OCI-LY7 (cell line): ENCODE results near the gene ACKR2. TPM values are rescaled to one million over a fixed set of nuclear protein-coding genes. Genes with fewer than 3 reads are reported as not detected.

Experiments
- BruUV-seq: library from RNA; stranded (reverse); fragments of 400-500 nt; replicated peaks from 2 replicates; lab custom pipeline; 2021; lab: Mats Ljungman, UMichigan
- CTCF ChIA-PET: fragments of 300-600 bp; sonication (Branson Sonifier 250); formaldehyde crosslinking; loops from one replicate; lab custom pipeline; 2022; ENCODE audit warnings: antibody characterized with exemption; ENCODE audit not compliant: unreplicated experiment; lab: Charles Lee
- POLR2A ChIA-PET: fragments of 300-600 bp; sonication (Branson Sonifier 250); formaldehyde crosslinking; loops from one replicate; lab custom pipeline; 2022; ENCODE audit warnings: antibody characterized with exemption; lab: Charles Lee
- DNase-seq: peaks from one replicate; pipeline ENCODE4 v3.0.0-alpha.2; 2015; ENCODE audit warnings: low spot score
- H2AFZ ChIP-seq: fragments of 200-600 bp; sonication (generic), shearing (Covaris generic); 2 replicates; pipeline ENCODE4 v1.6.1; 2014; ENCODE audit warnings: mild to moderate bottlenecking, antibody characterized with exemption, low read length, moderate library complexity
- H3K27ac ChIP-seq: fragments of 200-600 bp; sonication (generic); 2 replicates; pipeline ENCODE4 v1.5.1; 2014; ENCODE audit warnings: mixed run types, low read depth, mild to moderate bottlenecking, moderate library complexity, low read length, inconsistent platforms; ENCODE audit not compliant: poor library complexity, severe bottlenecking
- H3K36me3 ChIP-seq: fragments of 200-600 bp; sonication (generic); 2 replicates; pipeline ENCODE4 v1.6.1; 2014; ENCODE audit warnings: mild to moderate bottlenecking, antibody characterized with exemption, low read length, moderate library complexity, mixed read lengths; ENCODE audit not compliant: insufficient read depth
- H3K4me1 ChIP-seq: fragments of 200-600 bp; sonication (generic); 2 replicates; pipeline ENCODE4 v1.5.1; 2014; ENCODE audit warnings: mild to moderate bottlenecking, low read length; ENCODE audit not compliant: insufficient read depth, poor library complexity, severe bottlenecking
- H3K4me2 ChIP-seq: fragments of 200-600 bp; sonication (generic); 2 replicates; pipeline ENCODE4 v1.6.1; 2014; ENCODE audit warnings: mild to moderate bottlenecking, low read length
- H3K4me3 ChIP-seq: fragments of 200-600 bp; sonication (generic); 2 replicates; pipeline ENCODE4 v1.5.1; 2014; ENCODE audit warnings: mild to moderate bottlenecking, low read depth, low read length; ENCODE audit not compliant: poor library complexity, severe bottlenecking
- H3K79me2 ChIP-seq: fragments of 200-600 bp; sonication (generic); 2 replicates; pipeline ENCODE4 v1.6.1; 2016; ENCODE audit warnings: low read depth, mild to moderate bottlenecking, low read length, moderate library complexity, mixed read lengths; ENCODE audit not compliant: insufficient read depth
- H3K9me2 ChIP-seq: fragments of 200-600 bp; sonication (generic); 2 replicates; pipeline ENCODE4 v1.6.1; 2016; ENCODE audit warnings: mild to moderate bottlenecking, low read length, mixed read lengths; ENCODE audit not compliant: insufficient read depth
- H3K9me3 ChIP-seq: fragments of 200-600 bp; sonication (generic); 2 replicates; pipeline ENCODE4 v1.6.1; 2014; ENCODE audit warnings: mild to moderate bottlenecking, mixed run types, low read length, mixed read lengths
- H4K20me1 ChIP-seq: fragments of 200-600 bp; sonication (generic); 2 replicates; pipeline ENCODE4 v1.6.1; 2014; ENCODE audit warnings: mild to moderate bottlenecking, antibody characterized with exemption, low read length, moderate library complexity, mixed read lengths; ENCODE audit not compliant: insufficient read depth
- CTCF ChIP-seq: fragments of 200-600 bp; sonication (generic); conservative IDR thresholded peaks from 2 replicates; pipeline ENCODE4 v1.5.1; 2014; ENCODE audit warnings: mild to moderate bottlenecking, antibody characterized with exemption, low read length, moderate library complexity, mixed read lengths
- EZH2phosphoT487 ChIP-seq: fragments of 200-600 bp; sonication (generic); IDR thresholded peaks from 2 replicates; pipeline ENCODE4 v1.6.1; 2018; ENCODE audit warnings: low read depth, borderline replicate concordance, mild to moderate bottlenecking, mixed run types, antibody characterized with exemption, low read length, moderate library complexity, mixed read lengths
- intact Hi-C: fragments of 100-400 bp; cut with micrococcal nuclease; formaldehyde crosslinking; loops from one replicate; pipeline ENCODE4 v1.10.0; 2022; ENCODE audit not compliant: unreplicated experiment
- total RNA-seq, 2 experiments: library from RNA; depleted of rRNA in 1 of 2; stranded (reverse); fragments of >200 nt in 1 of 2; shearing (Covaris generic) in 1 of 2; gene quantifications; 2 replicates each; pipeline ENCODE4 v1.2.3, GENCODE V29; 2014 to 2022

The ACKR2 gene
- total RNA-seq, 2 experiments from 2014 or later, result 2.9 TPM; not detected in 1

GRCh38 chr3:42799376-42799775 lies 9.9 kb upstream of the ACKR2 start:
- POLR2A ChIA-PET, result no interaction called here
- no peak overlapping the region for H2AFZ ChIP-seq
- peaks cover 56% of the 10 kb centered on the region for H3K36me3 ChIP-seq
- H3K27ac ChIP-seq, result no peak overlapping the region
- no peaks in the 10 kb centered on the region for H3K9me2 ChIP-seq
- no peaks in the 10 kb centered on the region for H3K9me3 ChIP-seq
- TF ChIP-seq EZH2phosphoT487 (no peak), CTCF (no peak)
- H3K79me2 ChIP-seq, result peaks cover 70% of the 10 kb centered on the region
- CTCF ChIA-PET, result no interaction called here
- H3K4me3 ChIP-seq, result no peak overlapping the region
- peaks cover 8% of the 10 kb centered on the region; the same call in 1 of the 2 replicates for H4K20me1 ChIP-seq
- intact Hi-C loops, result no loop called here
- DNase-seq, result no peak
- no TSS peak for BruUV-seq
- H3K4me2 ChIP-seq, result no peak overlapping the region
- H3K4me1 ChIP-seq, result peaks cover 19% of the 10 kb centered on the region

- ChIA-PET POLR2A (interaction anchor here (0.7 kb wide), 2 partner anchors 9 to 367 kb away, joined by 5 to 6 read pairs; no protein-coding TSS in a partner anchor), CTCF (no interaction called here)
- H3K79me2 ChIP-seq, result peaks cover 63% of the 10 kb centered on the region
- H3K27ac ChIP-seq, result no peak overlapping the region
- H4K20me1 ChIP-seq, result peaks cover 8% of the 10 kb centered on the region; the same call in 1 of the 2 replicates
- peaks cover 47% of the 10 kb centered on the region for H3K36me3 ChIP-seq
- intact Hi-C loops, result no loop called here
- TF ChIP-seq CTCF (no peak), EZH2phosphoT487 (no peak)
- no peaks in the 10 kb centered on the region for H3K9me3 ChIP-seq
- H3K4me1 ChIP-seq, result peaks cover 24% of the 10 kb centered on the region
- H3K9me2 ChIP-seq, result no peaks in the 10 kb centered on the region
- no peak for DNase-seq
- H3K4me3 ChIP-seq, result no peak overlapping the region
- H2AFZ ChIP-seq, result no peak overlapping the region
- no TSS peak for BruUV-seq
- H3K4me2 ChIP-seq, result no peak overlapping the region
Observed at GRCh38 chr3:42800251-42800650, 9.0 kb upstream of the ACKR2 start.

DNA sequence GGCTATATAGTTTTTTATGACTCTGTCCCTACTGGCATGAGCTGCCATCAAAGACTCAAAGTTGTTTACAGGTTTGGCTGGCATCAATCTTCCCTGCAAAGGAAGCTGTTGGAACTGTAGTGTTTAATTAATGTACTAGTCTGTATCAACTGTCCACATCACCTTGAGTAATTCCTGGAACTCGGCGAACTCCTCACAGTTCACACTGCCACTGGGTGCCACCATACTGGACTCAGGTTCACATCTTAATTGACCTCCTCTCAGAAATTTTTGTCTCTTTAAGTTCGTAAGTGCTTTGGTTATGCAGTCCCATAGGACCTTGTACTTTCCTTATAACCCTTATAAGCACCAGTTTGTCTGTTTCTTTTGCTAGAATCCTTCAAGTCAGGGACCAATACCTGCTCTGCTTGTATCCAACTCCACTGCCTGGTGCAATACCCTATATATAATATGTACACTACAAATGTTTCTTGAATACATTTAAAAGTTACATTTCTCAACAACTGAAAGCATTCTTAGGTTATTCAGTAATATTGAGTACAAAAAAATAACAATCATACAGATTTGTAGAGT lies 8.1 kb upstream of the ACKR2 start:
- POLR2A ChIA-PET, result interaction anchor here (0.6 kb wide), 1 partner anchor 22 kb away, joined by 3 read pairs; no protein-coding TSS in a partner anchor
- CTCF ChIA-PET, result no interaction called here

More for the DNA sequence above, 8.1 kb upstream of the ACKR2 start:
- no peaks in the 10 kb centered on the region for H3K9me2 ChIP-seq
- TF ChIP-seq EZH2phosphoT487 (no peak), CTCF (no peak)
- H3K4me3 ChIP-seq, result no peak overlapping the region
- no peak overlapping the region for H3K27ac ChIP-seq
- BruUV-seq, result no TSS peak
- peaks cover 54% of the 10 kb centered on the region for H3K79me2 ChIP-seq
- peaks cover 39% of the 10 kb centered on the region for H3K36me3 ChIP-seq
- peak overlapping the region; percentile 96 for H3K4me2 ChIP-seq
- no peaks in the 10 kb centered on the region for H3K9me3 ChIP-seq
- intact Hi-C loops, result no loop called here
- no peak overlapping the region for H2AFZ ChIP-seq
- no peak for DNase-seq
- H3K4me1 ChIP-seq, result peaks cover 26% of the 10 kb centered on the region
- peaks cover 8% of the 10 kb centered on the region; the same call in 1 of the 2 replicates for H4K20me1 ChIP-seq
